ENCODE measurements around the gene ARHGEF19.

GRCh38 chr1:16212251-16212961 is at the start of gene ARHGEF19:
- TF ChIP-seq CTCF (conservative IDR thresholded peaks at IDR 0.05) = no peak
- TF ChIP-seq EZH2 (IDR thresholded peaks at IDR 0.05; ENCODE audit: low read depth) = no peak
